Neural cell (in vitro differentiated cells): ENCODE data around the gene AGPAT1.

ENCODE experiments used
- EZH2 ChIP-seq: fragments of 200-600, 300-800 bp; shearing (Covaris generic), sonication (generic); IDR thresholded peaks from 2 replicates; pipeline ENCODE4 v1.6.1; 2014; ENCODE audit warnings: antibody characterized with exemption, low read length, borderline replicate concordance, mild to moderate bottlenecking; ENCODE audit not compliant: insufficient read depth, poor library complexity, severe bottlenecking
- TAF1 ChIP-seq: IDR thresholded peaks from 2 replicates; pipeline ENCODE4 v1.6.1; 2012; ENCODE audit warnings: low read depth
- TF ChIP-seq, protein P1 (sequence below): fragments of 450-650 bp; IDR thresholded peaks from 2 replicates; pipeline ENCODE4 v1.5.1; 2014; ENCODE audit warnings: antibody characterized with exemption, mild to moderate bottlenecking, moderate library complexity; ENCODE audit not compliant: poor library complexity, severe bottlenecking

DNA sequence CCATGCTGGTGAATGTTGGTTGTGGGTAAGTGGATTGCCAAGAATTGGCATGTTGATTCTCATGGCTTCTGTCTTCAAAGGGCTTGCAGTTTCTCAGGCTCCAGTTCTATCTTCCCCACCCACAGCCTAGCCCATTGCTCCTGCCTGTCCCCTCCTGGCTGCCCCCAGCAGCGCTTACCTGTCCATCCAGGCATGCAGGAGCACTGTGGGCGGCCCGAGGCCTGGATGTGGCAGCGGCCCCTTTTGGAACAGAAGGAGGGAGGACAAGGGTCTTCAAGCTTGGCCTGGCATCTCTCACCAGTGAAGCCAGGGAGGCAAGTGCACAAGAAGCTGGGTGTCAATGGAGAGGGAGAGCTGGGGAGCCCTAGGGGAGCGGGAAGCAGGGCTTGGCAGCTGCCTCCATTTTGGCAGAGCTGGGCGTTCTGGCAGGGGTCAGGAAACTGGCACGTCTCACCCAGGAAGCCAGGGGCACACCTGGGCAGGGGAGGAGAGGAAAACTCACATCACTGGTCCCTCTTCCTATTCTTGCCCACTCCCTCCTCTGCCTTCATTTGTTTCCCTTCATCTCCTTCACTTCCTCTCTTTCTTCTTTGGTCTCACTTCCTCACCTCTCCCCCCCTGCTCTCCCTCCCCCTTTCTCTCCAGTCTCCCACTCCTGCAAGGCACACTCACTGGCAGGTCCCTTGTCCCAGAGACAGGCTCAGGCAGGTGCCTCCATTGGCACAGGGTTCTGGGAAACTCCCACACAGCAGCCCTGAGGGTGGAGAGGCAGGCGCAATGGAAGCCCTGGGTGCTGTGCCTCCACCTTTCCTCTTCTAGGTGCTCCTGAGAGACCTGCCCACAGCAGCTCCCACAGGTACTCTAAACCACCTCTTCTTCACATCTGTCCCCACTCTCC is 46.7 kb upstream of the AGPAT1 start:
- TF ChIP-seq TAF1 = no peak
- TF ChIP-seq, protein P1, sequence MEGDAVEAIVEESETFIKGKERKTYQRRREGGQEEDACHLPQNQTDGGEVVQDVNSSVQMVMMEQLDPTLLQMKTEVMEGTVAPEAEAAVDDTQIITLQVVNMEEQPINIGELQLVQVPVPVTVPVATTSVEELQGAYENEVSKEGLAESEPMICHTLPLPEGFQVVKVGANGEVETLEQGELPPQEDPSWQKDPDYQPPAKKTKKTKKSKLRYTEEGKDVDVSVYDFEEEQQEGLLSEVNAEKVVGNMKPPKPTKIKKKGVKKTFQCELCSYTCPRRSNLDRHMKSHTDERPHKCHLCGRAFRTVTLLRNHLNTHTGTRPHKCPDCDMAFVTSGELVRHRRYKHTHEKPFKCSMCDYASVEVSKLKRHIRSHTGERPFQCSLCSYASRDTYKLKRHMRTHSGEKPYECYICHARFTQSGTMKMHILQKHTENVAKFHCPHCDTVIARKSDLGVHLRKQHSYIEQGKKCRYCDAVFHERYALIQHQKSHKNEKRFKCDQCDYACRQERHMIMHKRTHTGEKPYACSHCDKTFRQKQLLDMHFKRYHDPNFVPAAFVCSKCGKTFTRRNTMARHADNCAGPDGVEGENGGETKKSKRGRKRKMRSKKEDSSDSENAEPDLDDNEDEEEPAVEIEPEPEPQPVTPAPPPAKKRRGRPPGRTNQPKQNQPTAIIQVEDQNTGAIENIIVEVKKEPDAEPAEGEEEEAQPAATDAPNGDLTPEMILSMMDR = no peak
- no peak for TF ChIP-seq EZH2
